Measurements from ENCODE around the gene ACAD10.
"Not testable (repeated sequence)": the region's sequence is repeated elsewhere in the genome, so short reads cannot be mapped to it uniquely, and the experiment has no call there.

Gene ACAD10

GRCh38 chr12:111754671-111755070 lies 68.8 kb downstream of the ACAD10 start:
- no peak for DNase-seq

- no peak for DNase-seq
These were observed 70.3 kb downstream of the ACAD10 start for GRCh38 chr12:111756196-111756595.

- DNase-seq, result no peak
These were observed 70.8 kb downstream of the ACAD10 start for GRCh38 chr12:111756681-111757080.

GRCh38 chr12:111757361-111758119 lies 71.7 kb downstream of the ACAD10 start:
- DNase-seq, result no peak

DNA sequence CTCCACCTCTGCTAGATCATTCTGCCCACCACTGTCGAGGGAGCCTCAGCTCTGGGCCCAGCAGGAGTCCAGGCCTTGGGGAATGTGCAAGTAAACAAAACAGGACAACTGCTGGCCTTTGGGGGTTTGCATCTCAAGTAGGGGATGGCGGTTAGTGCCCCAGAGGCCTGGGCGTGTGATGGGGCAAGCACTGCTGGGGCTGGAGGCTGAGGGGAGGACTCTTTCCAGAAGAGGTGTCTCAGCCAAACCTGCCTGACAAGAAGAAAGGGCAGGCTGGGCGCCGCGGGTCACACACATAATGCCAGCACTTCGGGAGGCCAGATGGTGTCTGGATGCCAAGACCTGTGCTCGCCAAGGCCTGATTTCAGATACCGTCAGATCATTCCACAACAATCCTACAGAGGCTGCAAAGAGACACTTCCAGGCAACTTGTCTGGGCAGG lies 72.3 kb downstream of the ACAD10 start:
- DNase-seq, result no peak

GRCh38 chr12:111759271-111759670 lies 73.4 kb downstream of the ACAD10 start:
- DNase-seq, result no peak

GRCh38 chr12:111759991-111760390 lies 74.1 kb downstream of the ACAD10 start:
- no peak for DNase-seq

DNA sequence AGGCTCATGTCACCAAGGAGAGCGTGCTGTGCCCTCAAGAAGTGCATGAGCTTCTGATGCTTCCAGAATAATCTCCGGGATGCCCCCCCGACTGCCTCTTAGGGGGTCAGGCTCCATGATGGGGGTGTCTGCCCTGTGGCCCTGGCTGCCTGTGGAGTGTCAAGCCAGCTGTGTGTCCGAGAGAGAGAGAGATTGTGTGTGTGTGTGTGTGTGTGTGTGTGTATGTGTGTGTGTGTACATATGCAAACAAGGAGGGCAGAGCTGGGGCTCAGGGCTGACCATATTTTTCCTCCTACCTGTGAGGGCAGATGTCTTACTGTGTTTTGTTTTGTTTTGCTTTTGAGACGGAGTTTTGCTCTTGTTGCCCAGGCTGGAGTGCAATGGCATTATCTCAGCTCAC lies 75.2 kb downstream of the ACAD10 start:
- no peak for DNase-seq

DNA sequence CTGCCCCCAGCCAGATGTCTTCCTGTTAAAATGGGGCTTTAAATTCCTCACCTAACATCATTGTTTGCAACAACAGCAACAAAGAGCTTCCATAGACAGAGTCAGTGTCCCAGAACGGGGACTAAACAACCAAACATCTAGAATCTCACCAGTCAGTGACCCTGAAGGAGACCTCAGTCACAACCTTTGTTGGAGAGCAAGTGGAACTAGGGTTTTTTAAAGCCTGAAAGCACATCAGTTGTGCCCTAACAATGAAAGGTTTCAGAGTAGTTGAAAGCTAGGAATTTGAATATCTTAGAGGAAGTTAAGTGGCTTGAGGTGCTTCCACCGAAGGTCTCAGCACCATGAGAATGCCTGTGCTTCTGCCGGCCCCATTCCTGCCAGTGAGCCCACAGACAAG lies 75.9 kb downstream of the ACAD10 start:
- no peak for DNase-seq

DNA sequence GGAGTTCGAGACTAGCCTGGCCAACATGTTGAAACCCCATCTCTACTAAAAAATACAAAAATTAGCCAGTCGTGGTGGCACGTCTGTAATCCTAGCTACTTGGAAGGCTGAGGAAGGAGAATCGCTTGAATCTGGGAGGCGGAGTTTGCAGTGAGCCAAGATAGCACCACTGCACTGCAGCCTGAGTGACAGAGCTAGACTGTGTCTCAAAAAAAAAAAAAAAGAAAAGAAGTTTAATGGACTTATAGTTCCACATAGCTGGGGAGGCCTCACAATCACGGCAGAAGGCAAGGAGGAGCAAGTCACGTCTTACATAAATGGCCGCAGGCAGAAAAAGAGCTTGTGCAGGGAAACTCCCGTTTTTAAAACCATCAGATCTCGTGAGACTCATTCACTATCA lies 77.7 kb downstream of the ACAD10 start:
- not testable (repeated sequence) for DNase-seq

DNA sequence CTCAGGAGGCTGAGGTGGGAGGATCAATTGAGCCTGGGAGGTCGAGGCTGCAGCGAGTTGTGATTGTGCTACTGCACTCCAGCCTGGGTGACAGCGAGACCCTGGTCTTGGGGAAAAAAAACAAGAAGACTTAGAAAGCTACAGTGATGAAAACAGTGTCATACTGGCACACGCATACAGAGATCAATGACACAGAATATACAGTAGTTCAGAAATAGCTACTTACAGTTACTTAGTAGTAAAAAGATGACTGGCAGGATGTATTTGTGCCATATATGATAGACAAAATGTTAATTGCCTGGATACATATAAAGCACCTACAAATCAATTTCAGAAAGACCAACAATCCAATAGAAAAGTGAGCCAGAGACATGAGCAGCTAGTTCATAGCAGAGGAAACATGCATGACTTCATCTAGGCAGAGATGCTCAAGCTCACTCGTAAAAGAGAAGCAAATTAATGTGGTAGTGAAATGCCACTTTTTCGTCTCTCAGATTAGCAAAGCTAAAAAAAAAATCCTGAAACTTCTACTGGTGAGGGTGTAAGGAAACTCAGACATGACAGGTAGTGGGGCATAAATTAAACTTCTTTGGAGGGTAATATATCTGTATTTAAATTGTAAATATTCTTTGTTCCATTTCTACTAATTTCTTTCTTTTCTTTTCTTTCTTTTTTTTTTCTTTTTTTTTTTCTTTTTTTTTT lies 78.4 kb downstream of the ACAD10 start:
- no peak for DNase-seq

GRCh38 chr12:111766608-111767361 lies 80.9 kb downstream of the ACAD10 start, which contains the start of gene ALDH2:
Gene ALDH2, plus strand, starts transcription at chr12:111766933. Its CDS starts 50 bp downstream, at chr12:111766983.
- DNase-seq, result peak; percentile 52

GRCh38 chr12:111767362-111768158 lies 81.7 kb downstream of the ACAD10 start:
- DNase-seq, result no peak

- no peak for DNase-seq
These were observed 82.5 kb downstream of the ACAD10 start for GRCh38 chr12:111768159-111768895.

DNA sequence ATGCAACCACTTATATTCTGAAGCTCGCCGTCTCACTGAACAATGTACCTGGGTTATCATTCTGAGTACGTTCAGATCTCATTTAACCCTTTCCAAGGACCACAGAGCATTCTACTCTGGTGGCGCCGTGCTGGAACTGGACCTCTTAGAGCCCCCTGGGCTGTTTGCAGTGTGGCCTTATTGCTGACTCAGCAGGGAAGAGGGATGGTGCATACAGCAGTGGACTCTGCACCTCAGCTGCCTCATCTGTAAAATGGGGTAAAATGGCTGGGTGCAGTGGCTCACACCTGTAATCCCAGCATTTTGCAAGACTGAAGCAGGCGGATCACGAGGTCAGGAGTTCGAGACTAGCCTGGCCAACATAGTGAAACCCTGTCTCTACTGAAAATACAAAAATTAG lies 83.7 kb downstream of the ACAD10 start:
- no peak for DNase-seq

GRCh38 chr12:111773801-111774551 lies 88.1 kb downstream of the ACAD10 start:
- DNase-seq, result no peak

- DNase-seq, result no peak
These were observed 89.6 kb downstream of the ACAD10 start for GRCh38 chr12:111775205-111776193.

GRCh38 chr12:111776836-111777344 lies 91.0 kb downstream of the ACAD10 start:
- no peak for DNase-seq

GRCh38 chr12:111777345-111778045 lies 91.6 kb downstream of the ACAD10 start:
- DNase-seq, result no peak

Data from activated CD8-positive, alpha-beta memory T cell treated with anti-CD3 and anti-CD28 coated beads, Interleukin-2, amount 50 U/mL, for 4 hours (primary cell).